Keratinocyte (primary cell): Measurements from ENCODE around the gene PTPN12.

Experiments
- EZH2 ChIP-seq: IDR thresholded peaks from one replicate; pipeline ENCODE4 v1.6.1; 2012; ENCODE audit warnings: inconsistent platforms, mild to moderate bottlenecking, low read length, moderate library complexity
- TF ChIP-seq, protein P1 (sequence below), 3 experiments: IDR thresholded peaks in 1 of 3; conservative IDR thresholded peaks in 1 of 3; optimal IDR thresholded peaks in 1 of 3; 2 replicates in 2 of 3; 3 replicates in 1 of 3; pipeline versions ENCODE3 to v1.5.1; 2011; ENCODE audit warnings: low read length in 3 of 3, mild to moderate bottlenecking in 3 of 3, moderate library complexity in 2 of 3, control low read depth in 1 of 3, inconsistent platforms in 1 of 3; ENCODE audit not compliant: insufficient read depth in 2 of 3; ENCODE audit errors: extremely low read depth in 1 of 3

DNA sequence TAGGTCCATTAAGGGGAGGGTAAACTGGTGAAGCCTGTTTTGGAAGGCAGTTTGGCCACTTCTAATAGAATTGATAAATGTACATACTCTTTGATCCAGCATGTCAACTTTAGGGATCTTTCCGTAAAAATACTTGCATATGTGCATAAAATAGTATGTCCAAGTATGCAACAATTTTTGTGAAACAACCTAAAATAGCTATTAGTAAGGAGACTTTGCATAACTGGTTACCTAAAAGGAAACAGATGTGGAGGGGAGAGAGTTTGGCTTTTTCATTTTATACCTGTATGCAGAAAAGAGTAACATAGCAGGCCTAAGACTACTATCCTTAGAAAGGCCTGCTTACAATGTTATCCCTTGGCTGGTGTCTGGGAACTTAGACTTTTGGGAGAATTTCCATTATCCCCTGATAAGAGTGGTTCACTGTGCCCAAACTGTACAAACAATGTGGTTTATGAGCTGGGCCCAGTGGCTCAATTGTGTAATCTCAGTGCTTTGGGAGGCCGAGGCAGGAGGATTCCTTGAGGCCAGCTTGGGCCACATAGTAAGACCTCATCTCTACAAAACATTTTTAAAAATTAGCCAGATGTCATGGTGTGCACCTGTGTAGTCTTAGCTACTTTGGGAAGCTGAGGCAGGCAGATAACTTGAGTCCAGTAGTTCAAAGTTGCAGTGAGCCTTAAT is 21.3 kb downstream of the PTPN12 start:
- TF ChIP-seq, protein P1, sequence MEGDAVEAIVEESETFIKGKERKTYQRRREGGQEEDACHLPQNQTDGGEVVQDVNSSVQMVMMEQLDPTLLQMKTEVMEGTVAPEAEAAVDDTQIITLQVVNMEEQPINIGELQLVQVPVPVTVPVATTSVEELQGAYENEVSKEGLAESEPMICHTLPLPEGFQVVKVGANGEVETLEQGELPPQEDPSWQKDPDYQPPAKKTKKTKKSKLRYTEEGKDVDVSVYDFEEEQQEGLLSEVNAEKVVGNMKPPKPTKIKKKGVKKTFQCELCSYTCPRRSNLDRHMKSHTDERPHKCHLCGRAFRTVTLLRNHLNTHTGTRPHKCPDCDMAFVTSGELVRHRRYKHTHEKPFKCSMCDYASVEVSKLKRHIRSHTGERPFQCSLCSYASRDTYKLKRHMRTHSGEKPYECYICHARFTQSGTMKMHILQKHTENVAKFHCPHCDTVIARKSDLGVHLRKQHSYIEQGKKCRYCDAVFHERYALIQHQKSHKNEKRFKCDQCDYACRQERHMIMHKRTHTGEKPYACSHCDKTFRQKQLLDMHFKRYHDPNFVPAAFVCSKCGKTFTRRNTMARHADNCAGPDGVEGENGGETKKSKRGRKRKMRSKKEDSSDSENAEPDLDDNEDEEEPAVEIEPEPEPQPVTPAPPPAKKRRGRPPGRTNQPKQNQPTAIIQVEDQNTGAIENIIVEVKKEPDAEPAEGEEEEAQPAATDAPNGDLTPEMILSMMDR (optimal IDR thresholded peaks at IDR 0.05 in 1 of 3, IDR thresholded peaks at IDR 0.05 in 1 of 3, conservative IDR thresholded peaks at IDR 0.05 in 1 of 3; ENCODE audit: extremely low read depth in 1 of 3, insufficient read depth in 2 of 3, low read length in 3 of 3) = no peak
- no peak for TF ChIP-seq EZH2
